ENCODE measurements around the gene LUC7L. TPM values are rescaled to one million over a fixed set of nuclear protein-coding genes. Genes with fewer than 3 reads are reported as not detected.

Gene LUC7L
- total and polyA plus RNA-seq, 10 of the 15 experiments (the other 5 are each of a cell fraction or from before 2014, with no cell fraction given): 2.3 to 59.6 (median 44.1) TPM

DNA sequence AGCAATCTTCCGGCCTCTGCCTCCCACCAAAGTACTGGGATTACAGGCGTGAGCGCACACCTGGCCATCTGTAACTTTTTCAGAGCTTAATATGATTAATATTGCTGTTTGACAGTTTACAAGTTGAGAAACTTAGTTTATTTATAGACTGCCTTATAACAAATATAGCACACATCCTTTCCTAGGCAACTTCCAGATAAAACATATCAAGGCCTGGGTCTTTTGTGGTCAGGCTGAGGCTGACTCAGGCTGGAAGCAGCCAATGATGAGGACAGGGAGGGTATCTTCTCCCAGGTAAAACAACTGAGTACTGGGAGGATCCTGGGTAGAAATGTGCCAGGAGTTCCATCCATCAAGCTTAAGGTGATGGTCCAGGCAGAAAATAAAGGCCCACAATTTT is 16.2 kb downstream of the LUC7L start:
- intact Hi-C loops (cut with micrococcal nuclease; ENCODE audit: unreplicated experiment): no loop called here
- H3K9ac ChIP-seq (ENCODE audit: control insufficient read depth, insufficient read depth, low read length): no peak overlapping the region
- H3K79me2 ChIP-seq (ENCODE audit: control insufficient read depth, insufficient read depth, low read length): no peaks in the 10 kb centered on the region; the same call in 1 of the 2 replicates
- H3K9me3 ChIP-seq (replicated peaks; ENCODE audit: control insufficient read depth, insufficient read depth, low read length): no peaks in the 10 kb centered on the region
- ChIA-PET RAD21 (ENCODE audit: unreplicated experiment) (no interaction called here), POLR2A (interaction anchor here (0.9 kb wide), 1 partner anchor 13 kb away, joined by 4 read pairs; no protein-coding TSS in a partner anchor), CTCF (interaction anchor here (1.0 kb wide), 1 partner anchor 106 kb away, joined by 3 read pairs; no protein-coding TSS in a partner anchor), SMC1A (ENCODE audit: uncharacterized antibody, unreplicated experiment) (no interaction called here)
- no peaks in the 10 kb centered on the region for H3K27me3 ChIP-seq (replicated peaks in 1 of 2; ENCODE audit: control insufficient read depth in 2 of 2, insufficient read depth in 2 of 2, low read length in 1 of 2)
- FAIRE-seq (no peak), ATAC-seq (no peak), DNase-seq (ENCODE audit: low read depth, low spot score) (no peak)
- WGBS (ENCODE audit: insufficient coverage, insufficient replicate concordance, low lambda C conversion rate, missing lambda C conversion rate): 100% methylated on average over 3 of the region's 3 CpGs
- no peak overlapping the region for H3K27ac ChIP-seq (ENCODE audit: control insufficient read depth, insufficient read depth)
- no peak overlapping the region for H3K4me2 ChIP-seq (ENCODE audit: control insufficient read depth, insufficient read depth)
- H4K20me1 ChIP-seq (ENCODE audit: control insufficient read depth, insufficient read depth): no peaks in the 10 kb centered on the region; the same call in 1 of the 2 replicates
- in situ Hi-C loops (cut with MboI): no loop called here
- H3K4me3 ChIP-seq: no peak overlapping the region
- peaks cover 13 to 26% of the 10 kb centered on the region in 2 experiments; a peak in 3 of 4 replicates for H3K36me3 ChIP-seq (ENCODE audit: control insufficient read depth in 2 of 2, insufficient read depth in 2 of 2, low read length in 1 of 2)
- H2AFZ ChIP-seq (ENCODE audit: control insufficient read depth, low read depth, low read length): no peak overlapping the region
- H3K4me1 ChIP-seq (ENCODE audit: control insufficient read depth, insufficient read depth, low read length): no peaks in the 10 kb centered on the region
- BruUV-seq (replicated peaks): no TSS peak
- TF ChIP-seq YBX1 (IDR thresholded peaks at IDR 0.05) (no peak), KLF5 (IDR thresholded peaks at IDR 0.05; ENCODE audit: partially characterized antibody) (no peak), STAT1 (conservative IDR thresholded peaks at IDR 0.05) (no peak), GABPA (IDR thresholded peaks at IDR 0.05; ENCODE audit: low read depth) (no peak), RUNX3 (IDR thresholded peaks at IDR 0.05; ENCODE audit: low read length) (no peak), EZH2 (IDR thresholded peaks at IDR 0.05; ENCODE audit: borderline replicate concordance, control insufficient read depth, low read depth, low read length) (no peak), NFYA (IDR thresholded peaks at IDR 0.05; ENCODE audit: borderline replicate concordance, low read depth, low read length) (no peak), EP300 (IDR thresholded peaks at IDR 0.05; ENCODE audit: borderline replicate concordance in 1 of 2, control insufficient read depth in 1 of 2, low read depth in 2 of 2, low read length in 2 of 2) (no peak), SUPT20H (IDR thresholded peaks at IDR 0.05; ENCODE audit: borderline replicate concordance, control insufficient read depth, low read depth, low read length) (no peak), ZNF207 (IDR thresholded peaks at IDR 0.05; ENCODE audit: borderline replicate concordance) (no peak), TCF7 (IDR thresholded peaks at IDR 0.05; ENCODE audit: borderline replicate concordance) (no peak), FOS (IDR thresholded peaks at IDR 0.05; ENCODE audit: borderline replicate concordance, extremely low read depth, insufficient read length) (no peak), RBBP5 (conservative IDR thresholded peaks at IDR 0.05) (no peak), ZBTB40 (IDR thresholded peaks at IDR 0.05; ENCODE audit: borderline replicate concordance) (no peak)
- TF ChIP-seq, protein P1, sequence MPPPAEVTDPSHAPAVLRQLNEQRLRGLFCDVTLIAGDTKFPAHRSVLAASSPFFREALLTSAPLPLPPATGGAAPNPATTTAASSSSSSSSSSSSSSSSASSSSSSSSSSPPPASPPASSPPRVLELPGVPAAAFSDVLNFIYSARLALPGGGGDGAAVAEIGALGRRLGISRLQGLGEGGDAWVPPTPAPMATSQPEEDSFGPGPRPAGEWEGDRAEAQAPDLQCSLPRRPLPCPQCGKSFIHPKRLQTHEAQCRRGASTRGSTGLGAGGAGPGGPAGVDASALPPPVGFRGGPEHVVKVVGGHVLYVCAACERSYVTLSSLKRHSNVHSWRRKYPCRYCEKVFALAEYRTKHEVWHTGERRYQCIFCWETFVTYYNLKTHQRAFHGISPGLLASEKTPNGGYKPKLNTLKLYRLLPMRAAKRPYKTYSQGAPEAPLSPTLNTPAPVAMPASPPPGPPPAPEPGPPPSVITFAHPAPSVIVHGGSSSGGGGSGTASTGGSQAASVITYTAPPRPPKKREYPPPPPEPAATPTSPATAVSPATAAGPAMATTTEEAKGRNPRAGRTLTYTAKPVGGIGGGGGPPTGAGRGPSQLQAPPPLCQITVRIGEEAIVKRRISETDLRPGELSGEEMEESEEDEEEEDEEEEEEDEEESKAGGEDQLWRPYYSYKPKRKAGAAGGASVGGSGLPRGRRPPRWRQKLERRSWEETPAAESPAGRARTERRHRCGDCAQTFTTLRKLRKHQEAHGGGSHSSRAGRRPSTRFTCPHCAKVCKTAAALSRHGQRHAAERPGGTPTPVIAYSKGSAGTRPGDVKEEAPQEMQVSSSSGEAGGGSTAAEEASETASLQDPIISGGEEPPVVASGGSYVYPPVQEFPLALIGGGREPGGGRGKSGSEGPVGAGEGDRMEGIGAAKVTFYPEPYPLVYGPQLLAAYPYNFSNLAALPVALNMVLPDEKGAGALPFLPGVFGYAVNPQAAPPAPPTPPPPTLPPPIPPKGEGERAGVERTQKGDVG (CRISPR knock-in tag; IDR thresholded peaks at IDR 0.05): no peak
- TF ChIP-seq, protein P2, sequence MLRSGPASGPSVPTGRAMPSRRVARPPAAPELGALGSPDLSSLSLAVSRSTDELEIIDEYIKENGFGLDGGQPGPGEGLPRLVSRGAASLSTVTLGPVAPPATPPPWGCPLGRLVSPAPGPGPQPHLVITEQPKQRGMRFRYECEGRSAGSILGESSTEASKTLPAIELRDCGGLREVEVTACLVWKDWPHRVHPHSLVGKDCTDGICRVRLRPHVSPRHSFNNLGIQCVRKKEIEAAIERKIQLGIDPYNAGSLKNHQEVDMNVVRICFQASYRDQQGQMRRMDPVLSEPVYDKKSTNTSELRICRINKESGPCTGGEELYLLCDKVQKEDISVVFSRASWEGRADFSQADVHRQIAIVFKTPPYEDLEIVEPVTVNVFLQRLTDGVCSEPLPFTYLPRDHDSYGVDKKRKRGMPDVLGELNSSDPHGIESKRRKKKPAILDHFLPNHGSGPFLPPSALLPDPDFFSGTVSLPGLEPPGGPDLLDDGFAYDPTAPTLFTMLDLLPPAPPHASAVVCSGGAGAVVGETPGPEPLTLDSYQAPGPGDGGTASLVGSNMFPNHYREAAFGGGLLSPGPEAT (IDR thresholded peaks at IDR 0.05; ENCODE audit: low read depth): no peak
